NB4 (cell line): ENCODE measurements around the gene SH3BP1.
"Not testable (repeated sequence)": the region's sequence is repeated elsewhere in the genome, so short reads cannot be mapped to it uniquely, and the experiment has no call there.

ENCODE experiments used
- DNase-seq: peaks from one replicate; pipeline ENCODE4 v3.0.0; 2010; ENCODE audit warnings: low read depth
- H3K4me3 ChIP-seq: one replicate; pipeline ENCODE4 v1.5.1; 2011; ENCODE audit warnings: mild to moderate bottlenecking, low read depth, low read length, moderate library complexity
- CTCF ChIP-seq: IDR thresholded peaks from one replicate; pipeline ENCODE4 v1.5.1; 2012; ENCODE audit warnings: low read depth, low read length
- MAX ChIP-seq: IDR thresholded peaks from 2 replicates; pipeline ENCODE4 v1.6.1; 2011; ENCODE audit warnings: low read depth, low read length
- MYC ChIP-seq: IDR thresholded peaks from 2 replicates; pipeline ENCODE4 v1.6.1; 2011; ENCODE audit warnings: low read depth, low read length
- POLR2A ChIP-seq: IDR thresholded peaks from 2 replicates; pipeline ENCODE4 v1.6.1; 2011; ENCODE audit warnings: mild to moderate bottlenecking; ENCODE audit not compliant: insufficient read length; ENCODE audit errors: extremely low read depth

The SH3BP1 gene

GRCh38 chr22:37639070-37639760 is at the start of gene SH3BP1:
SH3BP1 (plus strand) TSS chr22:37639669; CDS start chr22:37639788, 119 bp downstream.
- TF ChIP-seq MAX (no peak), CTCF (no peak)
- H3K4me3 ChIP-seq: peak within 1 kb of the TSS; percentile 89
- peak; percentile 82 for DNase-seq

- not testable (repeated sequence) for DNase-seq, H3K4me3 ChIP-seq
Measured at GRCh38 chr22:37591081-37591480, 48.4 kb upstream of the SH3BP1 start.

- TF ChIP-seq MAX (no peak), MYC (no peak), CTCF (no peak), POLR2A (no peak)
- H3K4me3 ChIP-seq: no peak overlapping the region
- DNase-seq: no peak
Measured at GRCh38 chr22:37591823-37592404, 47.6 kb upstream of the SH3BP1 start.

- TF ChIP-seq POLR2A (no peak), CTCF (no peak), MAX (no peak), MYC (no peak)
- H3K4me3 ChIP-seq: no peak overlapping the region
- DNase-seq: no peak
Measured at GRCh38 chr22:37594237-37594636, 45.2 kb upstream of the SH3BP1 start.

- no peak overlapping the region for H3K4me3 ChIP-seq
- TF ChIP-seq CTCF (no peak), MYC (no peak), POLR2A (no peak), MAX (no peak)
- DNase-seq: no peak
Measured at GRCh38 chr22:37599153-37599552, 40.3 kb upstream of the SH3BP1 start.

- TF ChIP-seq MYC: no peak
- peak overlapping the region; percentile 42 for H3K4me3 ChIP-seq
Measured at GRCh38 chr22:37601203-37601539, 38.3 kb upstream of the SH3BP1 start.

More at GRCh38 chr22:37601203-37601539, 38.3 kb upstream of the SH3BP1 start:
- no peak for DNase-seq
